Measurements from ENCODE around the gene SLC25A41.

The SLC25A41 gene

GRCh38 chr19:6476896-6477431, 43.4 kb upstream of the SLC25A41 start:
- TF ChIP-seq CTCF (IDR thresholded peaks at IDR 0.05): no peak

- TF ChIP-seq CTCF (IDR thresholded peaks at IDR 0.05): no peak
These were observed 42.8 kb upstream of the SLC25A41 start for GRCh38 chr19:6476155-6476895.

GRCh38 chr19:6475321-6476108, 42.0 kb upstream of the SLC25A41 start:
- TF ChIP-seq CTCF (IDR thresholded peaks at IDR 0.05): no peak

- no peak for TF ChIP-seq CTCF (IDR thresholded peaks at IDR 0.05)
These were observed 40.1 kb upstream of the SLC25A41 start for GRCh38 chr19:6473647-6474046.

GRCh38 chr19:6472713-6473112, 39.1 kb upstream of the SLC25A41 start:
- no peak for TF ChIP-seq CTCF (IDR thresholded peaks at IDR 0.05)

GRCh38 chr19:6471076-6471475, 37.5 kb upstream of the SLC25A41 start:
- TF ChIP-seq CTCF (IDR thresholded peaks at IDR 0.05): no peak

- no peak for TF ChIP-seq CTCF (IDR thresholded peaks at IDR 0.05)
These were observed 36.6 kb upstream of the SLC25A41 start for GRCh38 chr19:6470173-6470572.

Data from LNCAP (cell line).